ENCODE data around the gene PFDN1.

DNA sequence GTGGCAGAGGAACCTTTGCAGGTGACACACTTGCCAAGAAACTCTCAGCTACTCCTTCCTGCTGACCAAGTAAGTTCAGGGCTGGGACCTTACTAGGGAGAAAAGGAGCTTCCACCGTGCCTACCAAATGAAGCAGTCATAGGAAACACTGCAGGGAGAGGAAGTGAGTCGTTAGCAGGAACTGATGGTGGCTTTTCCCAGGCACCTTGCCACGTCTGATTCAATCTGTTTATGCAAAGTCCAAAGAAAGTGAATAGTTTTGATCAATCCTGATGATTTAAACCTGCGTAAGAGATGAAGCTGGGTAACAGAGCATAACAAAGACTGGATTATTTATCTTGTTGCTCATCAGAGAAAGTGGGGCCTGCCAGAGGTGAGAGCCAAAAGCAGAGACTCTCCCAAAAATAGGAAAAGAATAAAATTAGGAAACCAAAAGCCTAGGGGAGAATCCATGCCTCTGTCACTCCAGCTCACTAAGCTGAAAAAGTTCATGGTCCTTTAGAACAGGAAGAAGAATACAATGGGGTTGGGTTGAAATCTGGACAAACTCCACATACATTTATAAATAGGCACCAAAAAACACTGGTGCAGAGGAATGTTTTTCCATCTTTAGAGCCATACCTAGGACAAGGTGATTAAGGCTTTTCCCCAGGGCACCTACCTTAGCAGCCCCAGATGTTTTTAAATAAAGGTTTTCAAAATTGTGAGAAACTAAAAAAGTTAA is 9.3 kb upstream of the PFDN1 start:
- TF ChIP-seq GLIS3 (CRISPR knock-in tag; IDR thresholded peaks at IDR 0.05) (no peak), CREB5 (CRISPR knock-in tag; IDR thresholded peaks at IDR 0.05; ENCODE audit: low read depth) (no peak), ESRRG (CRISPR knock-in tag; IDR thresholded peaks at IDR 0.05) (no peak), ZNF70 (CRISPR knock-in tag; IDR thresholded peaks at IDR 0.05) (no peak), ZFP30 (CRISPR knock-in tag; IDR thresholded peaks at IDR 0.05) (no peak), ZNF565 (CRISPR knock-in tag; conservative IDR thresholded peaks at IDR 0.05; ENCODE audit: low read depth) (no peak), ZNF8 (CRISPR knock-in tag; IDR thresholded peaks at IDR 0.05) (no peak), BACH2 (CRISPR knock-in tag; IDR thresholded peaks at IDR 0.05; ENCODE audit: borderline replicate concordance) (no peak), CSDC2 (CRISPR knock-in tag; IDR thresholded peaks at IDR 0.05) (no peak)
- TF ChIP-seq, protein P1, sequence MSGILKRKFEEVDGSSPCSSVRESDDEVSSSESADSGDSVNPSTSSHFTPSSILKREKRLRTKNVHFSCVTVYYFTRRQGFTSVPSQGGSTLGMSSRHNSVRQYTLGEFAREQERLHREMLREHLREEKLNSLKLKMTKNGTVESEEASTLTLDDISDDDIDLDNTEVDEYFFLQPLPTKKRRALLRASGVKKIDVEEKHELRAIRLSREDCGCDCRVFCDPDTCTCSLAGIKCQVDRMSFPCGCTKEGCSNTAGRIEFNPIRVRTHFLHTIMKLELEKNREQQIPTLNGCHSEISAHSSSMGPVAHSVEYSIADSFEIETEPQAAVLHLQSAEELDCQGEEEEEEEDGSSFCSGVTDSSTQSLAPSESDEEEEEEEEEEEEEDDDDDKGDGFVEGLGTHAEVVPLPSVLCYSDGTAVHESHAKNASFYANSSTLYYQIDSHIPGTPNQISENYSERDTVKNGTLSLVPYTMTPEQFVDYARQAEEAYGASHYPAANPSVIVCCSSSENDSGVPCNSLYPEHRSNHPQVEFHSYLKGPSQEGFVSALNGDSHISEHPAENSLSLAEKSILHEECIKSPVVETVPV (CRISPR knock-in tag; IDR thresholded peaks at IDR 0.05) = no peak
- TF ChIP-seq, protein P2, sequence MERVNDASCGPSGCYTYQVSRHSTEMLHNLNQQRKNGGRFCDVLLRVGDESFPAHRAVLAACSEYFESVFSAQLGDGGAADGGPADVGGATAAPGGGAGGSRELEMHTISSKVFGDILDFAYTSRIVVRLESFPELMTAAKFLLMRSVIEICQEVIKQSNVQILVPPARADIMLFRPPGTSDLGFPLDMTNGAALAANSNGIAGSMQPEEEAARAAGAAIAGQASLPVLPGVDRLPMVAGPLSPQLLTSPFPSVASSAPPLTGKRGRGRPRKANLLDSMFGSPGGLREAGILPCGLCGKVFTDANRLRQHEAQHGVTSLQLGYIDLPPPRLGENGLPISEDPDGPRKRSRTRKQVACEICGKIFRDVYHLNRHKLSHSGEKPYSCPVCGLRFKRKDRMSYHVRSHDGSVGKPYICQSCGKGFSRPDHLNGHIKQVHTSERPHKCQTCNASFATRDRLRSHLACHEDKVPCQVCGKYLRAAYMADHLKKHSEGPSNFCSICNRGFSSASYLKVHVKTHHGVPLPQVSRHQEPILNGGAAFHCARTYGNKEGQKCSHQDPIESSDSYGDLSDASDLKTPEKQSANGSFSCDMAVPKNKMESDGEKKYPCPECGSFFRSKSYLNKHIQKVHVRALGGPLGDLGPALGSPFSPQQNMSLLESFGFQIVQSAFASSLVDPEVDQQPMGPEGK (CRISPR knock-in tag; IDR thresholded peaks at IDR 0.05; ENCODE audit: borderline replicate concordance) = no peak

Measured in SK-N-SH treated with all-trans-retinoic acid at 6 μM for 48 hours (cell line).